ENCODE measurements around the gene PRAMEF11. TPM values are rescaled to one million over a fixed set of nuclear protein-coding genes. Genes with fewer than 3 reads are reported as not detected.
"Not testable (repeated sequence)": the region's sequence is repeated elsewhere in the genome, so short reads cannot be mapped to it uniquely, and the experiment has no call there.

The PRAMEF11 gene
- not detected in 2 replicates for total RNA-seq (2014; rRNA removed; shearing (Covaris generic))
- total RNA-seq (2022) = not detected in 2 replicates
- not detected for Bru-seq, nascent RNA
- BruChase-seq, experiment 1, labeled RNA remaining after a 6-hour chase = not detected
- not detected for BruChase-seq, experiment 2, labeled RNA remaining after a 2-hour chase
- long read RNA-seq = 0 reads

- H3K27ac ChIP-seq (ENCODE audit: low read depth, low read length, poor library complexity, severe bottlenecking); H3K36me3 ChIP-seq (ENCODE audit: insufficient read depth, low read length); H3K4me3 ChIP-seq (ENCODE audit: low read depth, low read length, poor library complexity, severe bottlenecking); H3K9me2 ChIP-seq (ENCODE audit: insufficient read depth, low read length); BruUV-seq (replicated peaks); intact Hi-C loops (cut with micrococcal nuclease; ENCODE audit: unreplicated experiment); H3K9me3 ChIP-seq (ENCODE audit: low read length); H3K4me2 ChIP-seq (ENCODE audit: low read length); POLR2A ChIA-PET; DNase-seq (ENCODE audit: low spot score); H2AFZ ChIP-seq (ENCODE audit: low read length); CTCF ChIA-PET (ENCODE audit: unreplicated experiment); H3K79me2 ChIP-seq (ENCODE audit: insufficient read depth, low read depth, low read length); H3K4me1 ChIP-seq (ENCODE audit: insufficient read depth, low read length, poor library complexity, severe bottlenecking); H4K20me1 ChIP-seq (ENCODE audit: insufficient read depth, low read length): not testable (repeated sequence)
Measured at GRCh38 chr1:12831310-12831709, at the start of gene PRAMEF11. Gene PRAMEF11 (minus strand): TSS chr1:12831410. CDS start chr1:12828789, 2,621 bp downstream.

- BruUV-seq (replicated peaks) = not testable (repeated sequence)
Measured at GRCh38 chr1:12878453-12878852, 47.2 kb upstream of the PRAMEF11 start.

GRCh38 chr1:12863131-12863880, 32.1 kb upstream of the PRAMEF11 start:
- H4K20me1 ChIP-seq (ENCODE audit: insufficient read depth, low read length); H3K27ac ChIP-seq (ENCODE audit: low read depth, low read length, poor library complexity, severe bottlenecking); H2AFZ ChIP-seq (ENCODE audit: low read length); H3K36me3 ChIP-seq (ENCODE audit: insufficient read depth, low read length); H3K9me2 ChIP-seq (ENCODE audit: insufficient read depth, low read length); intact Hi-C loops (cut with micrococcal nuclease; ENCODE audit: unreplicated experiment); POLR2A ChIA-PET; H3K9me3 ChIP-seq (ENCODE audit: low read length); H3K4me2 ChIP-seq (ENCODE audit: low read length); H3K4me1 ChIP-seq (ENCODE audit: insufficient read depth, low read length, poor library complexity, severe bottlenecking); DNase-seq (ENCODE audit: low spot score); H3K4me3 ChIP-seq (ENCODE audit: low read depth, low read length, poor library complexity, severe bottlenecking); BruUV-seq (replicated peaks); H3K79me2 ChIP-seq (ENCODE audit: insufficient read depth, low read depth, low read length); CTCF ChIA-PET (ENCODE audit: unreplicated experiment): not testable (repeated sequence)

More at GRCh38 chr1:12878453-12878852, 47.2 kb upstream of the PRAMEF11 start:
- H3K36me3 ChIP-seq (ENCODE audit: insufficient read depth, low read length); POLR2A ChIA-PET; intact Hi-C loops (cut with micrococcal nuclease; ENCODE audit: unreplicated experiment); H3K9me2 ChIP-seq (ENCODE audit: insufficient read depth, low read length); H3K27ac ChIP-seq (ENCODE audit: low read depth, low read length, poor library complexity, severe bottlenecking); H2AFZ ChIP-seq (ENCODE audit: low read length); H4K20me1 ChIP-seq (ENCODE audit: insufficient read depth, low read length); H3K9me3 ChIP-seq (ENCODE audit: low read length); H3K4me3 ChIP-seq (ENCODE audit: low read depth, low read length, poor library complexity, severe bottlenecking); H3K79me2 ChIP-seq (ENCODE audit: insufficient read depth, low read depth, low read length); H3K4me1 ChIP-seq (ENCODE audit: insufficient read depth, low read length, poor library complexity, severe bottlenecking); H3K4me2 ChIP-seq (ENCODE audit: low read length); DNase-seq (ENCODE audit: low spot score); CTCF ChIA-PET (ENCODE audit: unreplicated experiment): not testable (repeated sequence)

GRCh38 chr1:12856786-12857185, 25.6 kb upstream of the PRAMEF11 start, which contains the start of gene PRAMEF2:
Gene PRAMEF2 (plus strand): TSS chr1:12857086. CDS start chr1:12859010, 1,924 bp downstream.
- H3K79me2 ChIP-seq (ENCODE audit: insufficient read depth, low read depth, low read length); H3K27ac ChIP-seq (ENCODE audit: low read depth, low read length, poor library complexity, severe bottlenecking); H3K9me2 ChIP-seq (ENCODE audit: insufficient read depth, low read length); H4K20me1 ChIP-seq (ENCODE audit: insufficient read depth, low read length); POLR2A ChIA-PET; CTCF ChIA-PET (ENCODE audit: unreplicated experiment); H3K4me1 ChIP-seq (ENCODE audit: insufficient read depth, low read length, poor library complexity, severe bottlenecking); H3K4me2 ChIP-seq (ENCODE audit: low read length); H3K9me3 ChIP-seq (ENCODE audit: low read length); H2AFZ ChIP-seq (ENCODE audit: low read length); H3K36me3 ChIP-seq (ENCODE audit: insufficient read depth, low read length); BruUV-seq (replicated peaks); H3K4me3 ChIP-seq (ENCODE audit: low read depth, low read length, poor library complexity, severe bottlenecking); intact Hi-C loops (cut with micrococcal nuclease; ENCODE audit: unreplicated experiment); DNase-seq (ENCODE audit: low spot score): not testable (repeated sequence)

All from OCI-LY7 (cell line).